PC-9 (cell line): ENCODE data around the gene PABPC1L. TPM values are rescaled to one million over a fixed set of nuclear protein-coding genes. Genes with fewer than 3 reads are reported as not detected.
"Not testable (repeated sequence)": the region's sequence is repeated elsewhere in the genome, so short reads cannot be mapped to it uniquely, and the experiment has no call there.

ENCODE experiments used
- BruUV-seq: library from RNA; stranded (reverse); fragments of 400-500 nt; replicated peaks from 2 replicates; lab custom pipeline; 2021; lab: Mats Ljungman, UMichigan
- CTCF ChIA-PET: fragments of 300-600 bp; sonication (Branson Sonifier 250); formaldehyde crosslinking; loops from one replicate; lab custom pipeline; 2022; ENCODE audit warnings: antibody characterized with exemption; lab: Charles Lee
- POLR2A ChIA-PET: fragments of 300-600 bp; sonication (Branson Sonifier 250); formaldehyde crosslinking; loops from one replicate; lab custom pipeline; 2022; ENCODE audit warnings: antibody characterized with exemption; ENCODE audit not compliant: unreplicated experiment; lab: Charles Lee
- DNase-seq, 2 experiments: peaks; one replicate each; pipeline versions ENCODE4 v3.0.0 to v3.0.0-alpha.2; 2015 to 2022; ENCODE audit warnings: mixed read lengths in 1 of 2
- H2AFZ ChIP-seq: fragments of 200-600 bp; sonication (generic); 2 replicates; pipeline ENCODE4 v1.8.1; 2017; ENCODE audit warnings: antibody characterized with exemption
- H3F3A ChIP-seq: fragments of 200-600 bp; sonication (generic); 2 replicates; pipeline ENCODE4 v1.8.1; 2017; ENCODE audit warnings: antibody characterized with exemption, mild to moderate bottlenecking, low read depth; ENCODE audit not compliant: insufficient read depth
- H3K27ac ChIP-seq: fragments of 200-600 bp; sonication (generic); 2 replicates; pipeline ENCODE4 v1.6.1; 2016; ENCODE audit warnings: mixed run types
- H3K27me3 ChIP-seq: fragments of 200-600 bp; sonication (generic); 2 replicates; pipeline ENCODE4 v1.6.1; 2016; ENCODE audit warnings: low read depth, mixed run types; ENCODE audit not compliant: insufficient read depth
- H3K36me3 ChIP-seq: fragments of 200-600 bp; sonication (generic); 2 replicates; pipeline ENCODE4 v1.6.1; 2016; ENCODE audit warnings: low read depth, mixed run types
- H3K4me1 ChIP-seq: fragments of 200-600 bp; sonication (generic); replicated peaks from 2 replicates; pipeline ENCODE4 v1.6.1; 2016; ENCODE audit warnings: mixed run types; ENCODE audit not compliant: insufficient read depth
- H3K4me2 ChIP-seq: fragments of 200-600 bp; sonication (generic); 2 replicates; pipeline ENCODE4 v1.6.1; 2017; ENCODE audit warnings: mixed run types
- H3K4me3 ChIP-seq: fragments of 200-600 bp; sonication (generic); 2 replicates; pipeline ENCODE4 v1.6.1; 2016; ENCODE audit warnings: mixed run types
- H3K79me2 ChIP-seq: fragments of 200-600 bp; sonication (generic); 2 replicates; pipeline ENCODE4 v1.6.1; 2017; ENCODE audit warnings: low read depth, mixed run types
- H3K9me2 ChIP-seq: fragments of 200-600 bp; sonication (generic); 2 replicates; pipeline ENCODE4 v1.8.1; 2017; ENCODE audit warnings: mild to moderate bottlenecking; ENCODE audit not compliant: insufficient read depth
- H3K9me3 ChIP-seq: fragments of 200-600 bp; sonication (generic); 2 replicates; pipeline ENCODE4 v1.8.1; 2016; ENCODE audit warnings: low read depth; ENCODE audit not compliant: insufficient read depth
- H4K20me1 ChIP-seq: fragments of 200-600 bp; sonication (generic); 2 replicates; pipeline ENCODE4 v1.8.1; 2017; ENCODE audit not compliant: insufficient read depth
- CTCF ChIP-seq: fragments of 200-600 bp; sonication (generic); conservative IDR thresholded peaks from 2 replicates; pipeline ENCODE4 v1.6.1; 2017; ENCODE audit warnings: mixed run types, antibody characterized with exemption, mild to moderate bottlenecking, moderate library complexity
- EZH2 ChIP-seq: fragments of 200-600 bp; sonication (generic); IDR thresholded peaks from 2 replicates; pipeline ENCODE4 v1.8.0; 2017; ENCODE audit warnings: antibody characterized with exemption, low read depth
- intact Hi-C: fragments of 100-400 bp; cut with micrococcal nuclease; formaldehyde crosslinking; loops from one replicate; pipeline ENCODE4 v1.10.0; 2022; ENCODE audit not compliant: unreplicated experiment
- total RNA-seq: library from RNA; stranded (reverse); gene quantifications from 2 replicates; pipeline ENCODE4 v1.2.3, GENCODE V29; 2021

PABPC1L gene
- total RNA-seq, 1 experiment from 2014 or later, result 132 TPM

- H3K27ac ChIP-seq, POLR2A ChIA-PET, H3K4me2 ChIP-seq, H3K79me2 ChIP-seq, H3K4me1 ChIP-seq, DNase-seq, H3K4me3 ChIP-seq, H3F3A ChIP-seq, H3K36me3 ChIP-seq, H3K9me3 ChIP-seq, H2AFZ ChIP-seq, H3K9me2 ChIP-seq, CTCF ChIA-PET, BruUV-seq, H4K20me1 ChIP-seq: not testable (repeated sequence)
- intact Hi-C loops, result loop anchor here (10.0 kb wide), 1 partner anchor 400 kb away; no protein-coding TSS in a partner anchor
- H3K27me3 ChIP-seq, result 0 out of 2 replicates have a peak, but pooled peaks cover 17% of the 10 kb centered on the region
Observed at GRCh38 chr20:44864493-44864892, 45.4 kb upstream of the PABPC1L start.

- H2AFZ ChIP-seq, result no peak overlapping the region
- intact Hi-C loops, result loop anchor here (1.0 to 10.0 kb wide), 7 partner anchors 120 to 650 kb away; no protein-coding TSS in a partner anchor
- no peak for DNase-seq
- no peaks in the 10 kb centered on the region for H3K9me2 ChIP-seq
- POLR2A ChIA-PET, result no interaction called here
- no peaks in the 10 kb centered on the region for H3F3A ChIP-seq
- H3K27me3 ChIP-seq, result 0 out of 2 replicates have a peak, but pooled peaks cover 17% of the 10 kb centered on the region
- H3K4me2 ChIP-seq, result no peak overlapping the region
- H4K20me1 ChIP-seq, result no peaks in the 10 kb centered on the region
- BruUV-seq, result no TSS peak
- H3K4me3 ChIP-seq, result no peak overlapping the region
- H3K79me2 ChIP-seq, result no peaks in the 10 kb centered on the region
- TF ChIP-seq EZH2 (no peak), CTCF (no peak)
- CTCF ChIA-PET, result interaction anchor here (0.7 kb wide), 3 partner anchors 123 to 786 kb away, joined by 6 to 11 read pairs (median 9); no protein-coding TSS in a partner anchor
- no peak overlapping the region for H3K27ac ChIP-seq
- H3K4me1 ChIP-seq, result no peaks in the 10 kb centered on the region
- H3K36me3 ChIP-seq, result no peaks in the 10 kb centered on the region
- H3K9me3 ChIP-seq, result no peaks in the 10 kb centered on the region
Observed at GRCh38 chr20:44866703-44867335, 43.0 kb upstream of the PABPC1L start.

GRCh38 chr20:44869471-44869870 is 40.4 kb upstream of the PABPC1L start:
- H3K4me3 ChIP-seq, result no peak overlapping the region
- H2AFZ ChIP-seq, result no peak overlapping the region
- 0 out of 2 replicates have a peak, but pooled peaks cover 17% of the 10 kb centered on the region for H3K27me3 ChIP-seq
- H3F3A ChIP-seq, result no peaks in the 10 kb centered on the region
- DNase-seq, result no peak
- H3K9me2 ChIP-seq, result no peaks in the 10 kb centered on the region
- H3K9me3 ChIP-seq, result no peaks in the 10 kb centered on the region
- ChIA-PET CTCF (interaction anchor here (0.6 kb wide), 1 partner anchor 680 kb away, joined by 3 read pairs; no protein-coding TSS in a partner anchor), POLR2A (no interaction called here)
- H3K4me1 ChIP-seq, result no peaks in the 10 kb centered on the region
- H3K79me2 ChIP-seq, result no peaks in the 10 kb centered on the region
- H3K4me2 ChIP-seq, result no peak overlapping the region
- H4K20me1 ChIP-seq, result no peaks in the 10 kb centered on the region
- intact Hi-C loops, result loop anchor here (10.0 kb wide), 1 partner anchor 405 kb away; no protein-coding TSS in a partner anchor
- H3K27ac ChIP-seq, result no peak overlapping the region
- no TSS peak for BruUV-seq
- TF ChIP-seq CTCF (no peak), EZH2 (no peak)
- H3K36me3 ChIP-seq, result no peaks in the 10 kb centered on the region

- CTCF ChIA-PET, H3K27ac ChIP-seq, H3K9me3 ChIP-seq, H3K36me3 ChIP-seq, intact Hi-C loops, BruUV-seq, H3K4me2 ChIP-seq, H3K9me2 ChIP-seq, H3K4me3 ChIP-seq, H3K27me3 ChIP-seq, POLR2A ChIA-PET, H2AFZ ChIP-seq, DNase-seq, H3F3A ChIP-seq: not testable (repeated sequence)
- Histone ChIP-seq H4K20me1 (peaks cover 14% of the 10 kb centered on the region), H3K79me2 (peaks cover 18% of the 10 kb centered on the region), H3K4me1 (peaks cover 13% of the 10 kb centered on the region)
Observed at GRCh38 chr20:44882360-44882759, 27.5 kb upstream of the PABPC1L start.
